Measurements from ENCODE around the gene SERPINA5. TPM values are rescaled to one million over a fixed set of nuclear protein-coding genes. Genes with fewer than 3 reads are reported as not detected.
"Not testable (repeated sequence)": the region's sequence is repeated elsewhere in the genome, so short reads cannot be mapped to it uniquely, and the experiment has no call there.

SERPINA5 gene
- total RNA-seq, 1 experiment from 2014 or later, result not detected

GRCh38 chr14:94632305-94632590 is 51.0 kb downstream of the SERPINA5 start:
- no peaks in the 10 kb centered on the region; the same call in 1 of the 2 replicates for H3K27me3 ChIP-seq (ENCODE audit: low read length)
- H3K4me1 ChIP-seq (ENCODE audit: low read length), result no peaks in the 10 kb centered on the region
- no peak overlapping the region for H3K9ac ChIP-seq (ENCODE audit: low read length)
- H3K4me3 ChIP-seq (ENCODE audit: low read length), result no peak overlapping the region
- no peaks in the 10 kb centered on the region for H3K79me2 ChIP-seq (ENCODE audit: low read length)
- no peaks in the 10 kb centered on the region for H4K20me1 ChIP-seq (ENCODE audit: insufficient read depth, low read depth, low read length)
- H3K9me2 ChIP-seq (replicated peaks; ENCODE audit: insufficient read depth, low read length), result no peaks in the 10 kb centered on the region
- H2AFZ ChIP-seq (ENCODE audit: low read length), result no peak overlapping the region
- H3K27ac ChIP-seq (ENCODE audit: low read length), result no peak overlapping the region
- no peak overlapping the region for H3K4me2 ChIP-seq (ENCODE audit: low read depth, low read length, poor library complexity, severe bottlenecking)
- H3K9me3 ChIP-seq (ENCODE audit: low read length), result no peaks in the 10 kb centered on the region
- no peak for DNase-seq
- H3K36me3 ChIP-seq (ENCODE audit: insufficient read depth, low read length), result no peaks in the 10 kb centered on the region

DNA sequence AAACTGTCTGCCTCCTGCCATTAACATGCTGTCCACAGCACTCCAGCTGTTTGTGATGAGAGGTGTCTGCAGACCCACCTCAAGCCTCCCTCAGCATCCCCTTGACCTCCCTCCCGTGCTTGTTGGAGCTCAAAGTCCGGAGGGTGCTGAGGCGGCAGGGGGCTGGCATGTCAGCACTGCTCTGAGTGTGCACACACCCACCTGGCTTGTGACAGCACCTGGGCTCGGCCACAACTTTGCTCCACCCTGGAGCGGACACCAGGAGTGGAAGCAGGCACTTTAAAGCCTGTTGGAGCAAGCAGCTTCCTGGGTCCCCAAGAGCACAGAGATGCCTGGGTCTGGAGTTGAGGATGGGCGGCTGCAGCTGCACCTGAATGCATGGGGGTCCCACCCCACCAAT is 51.9 kb downstream of the SERPINA5 start:
- H2AFZ ChIP-seq (ENCODE audit: low read length), result no peak overlapping the region
- H3K4me1 ChIP-seq (ENCODE audit: low read length), result no peaks in the 10 kb centered on the region
- H3K4me3 ChIP-seq (ENCODE audit: low read length), result no peak overlapping the region
- no peaks in the 10 kb centered on the region for H4K20me1 ChIP-seq (ENCODE audit: insufficient read depth, low read depth, low read length)
- no peak overlapping the region for H3K4me2 ChIP-seq (ENCODE audit: low read depth, low read length, poor library complexity, severe bottlenecking)
- no peaks in the 10 kb centered on the region for H3K36me3 ChIP-seq (ENCODE audit: insufficient read depth, low read length)
- no peaks in the 10 kb centered on the region; the same call in 1 of the 2 replicates for H3K27me3 ChIP-seq (ENCODE audit: low read length)
- H3K9ac ChIP-seq (ENCODE audit: low read length), result no peak overlapping the region
- no peak overlapping the region for H3K27ac ChIP-seq (ENCODE audit: low read length)
- H3K9me3 ChIP-seq (ENCODE audit: low read length), result no peaks in the 10 kb centered on the region
- DNase-seq, result no peak
- H3K79me2 ChIP-seq (ENCODE audit: low read length), result no peaks in the 10 kb centered on the region
- H3K9me2 ChIP-seq (replicated peaks; ENCODE audit: insufficient read depth, low read length), result no peaks in the 10 kb centered on the region

GRCh38 chr14:94635154-94635553 is 53.9 kb downstream of the SERPINA5 start:
- Histone ChIP-seq H3K27ac (ENCODE audit: low read length) (no peak overlapping the region), H3K79me2 (ENCODE audit: low read length) (no peaks in the 10 kb centered on the region), H3K4me2 (ENCODE audit: low read depth, low read length, poor library complexity, severe bottlenecking) (no peak overlapping the region), H3K4me3 (ENCODE audit: low read length) (no peak overlapping the region), H3K9me3 (ENCODE audit: low read length) (no peaks in the 10 kb centered on the region), H3K9ac (ENCODE audit: low read length) (no peak overlapping the region), H3K36me3 (ENCODE audit: insufficient read depth, low read length) (no peaks in the 10 kb centered on the region), H4K20me1 (ENCODE audit: insufficient read depth, low read depth, low read length) (no peaks in the 10 kb centered on the region), H2AFZ (ENCODE audit: low read length) (no peak overlapping the region), H3K27me3 (ENCODE audit: low read length) (no peaks in the 10 kb centered on the region; the same call in 1 of the 2 replicates), H3K4me1 (ENCODE audit: low read length) (no peaks in the 10 kb centered on the region), H3K9me2 (replicated peaks; ENCODE audit: insufficient read depth, low read length) (no peaks in the 10 kb centered on the region)
- no peak for DNase-seq

GRCh38 chr14:94636744-94637412 is 55.7 kb downstream of the SERPINA5 start:
- H2AFZ ChIP-seq (ENCODE audit: low read length), result no peak overlapping the region
- DNase-seq, result peak; percentile 58
- no peaks in the 10 kb centered on the region for H3K4me1 ChIP-seq (ENCODE audit: low read length)
- no peaks in the 10 kb centered on the region for H3K36me3 ChIP-seq (ENCODE audit: insufficient read depth, low read length)
- H3K27me3 ChIP-seq (ENCODE audit: low read length), result no peaks in the 10 kb centered on the region; the same call in 1 of the 2 replicates
- no peaks in the 10 kb centered on the region for H4K20me1 ChIP-seq (ENCODE audit: insufficient read depth, low read depth, low read length)
- no peak overlapping the region for H3K9ac ChIP-seq (ENCODE audit: low read length)
- no peak overlapping the region for H3K27ac ChIP-seq (ENCODE audit: low read length)
- no peaks in the 10 kb centered on the region for H3K9me2 ChIP-seq (replicated peaks; ENCODE audit: insufficient read depth, low read length)
- no peak overlapping the region for H3K4me2 ChIP-seq (ENCODE audit: low read depth, low read length, poor library complexity, severe bottlenecking)
- no peaks in the 10 kb centered on the region for H3K9me3 ChIP-seq (ENCODE audit: low read length)
- no peak overlapping the region for H3K4me3 ChIP-seq (ENCODE audit: low read length)
- no peaks in the 10 kb centered on the region for H3K79me2 ChIP-seq (ENCODE audit: low read length)

DNA sequence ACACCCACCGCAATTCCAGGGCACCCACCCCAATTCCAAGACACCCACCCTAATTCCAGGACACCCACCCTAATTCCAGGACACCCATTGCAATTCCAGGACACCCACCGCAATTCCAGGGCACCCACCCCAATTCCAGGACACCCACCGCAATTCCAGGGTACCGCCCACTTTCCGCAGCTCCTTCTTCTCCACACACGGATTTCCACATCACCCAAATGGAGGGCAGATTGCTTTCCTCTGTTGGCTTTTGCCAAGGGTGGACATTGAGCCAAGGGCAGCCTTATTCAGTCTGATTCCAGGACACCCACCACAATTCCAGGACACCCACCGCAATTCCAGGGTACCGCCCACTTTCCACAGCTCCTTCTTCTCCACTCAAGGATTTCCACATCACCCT is 56.6 kb downstream of the SERPINA5 start:
- H3K4me3 ChIP-seq (ENCODE audit: low read length); DNase-seq; H3K9me2 ChIP-seq (replicated peaks; ENCODE audit: insufficient read depth, low read length); H3K9me3 ChIP-seq (ENCODE audit: low read length); H3K4me1 ChIP-seq (ENCODE audit: low read length); H3K36me3 ChIP-seq (ENCODE audit: insufficient read depth, low read length); H3K4me2 ChIP-seq (ENCODE audit: low read depth, low read length, poor library complexity, severe bottlenecking); H3K27ac ChIP-seq (ENCODE audit: low read length); H3K27me3 ChIP-seq (ENCODE audit: low read length); H3K79me2 ChIP-seq (ENCODE audit: low read length); H2AFZ ChIP-seq (ENCODE audit: low read length); H4K20me1 ChIP-seq (ENCODE audit: insufficient read depth, low read depth, low read length); H3K9ac ChIP-seq (ENCODE audit: low read length): not testable (repeated sequence)

DNA sequence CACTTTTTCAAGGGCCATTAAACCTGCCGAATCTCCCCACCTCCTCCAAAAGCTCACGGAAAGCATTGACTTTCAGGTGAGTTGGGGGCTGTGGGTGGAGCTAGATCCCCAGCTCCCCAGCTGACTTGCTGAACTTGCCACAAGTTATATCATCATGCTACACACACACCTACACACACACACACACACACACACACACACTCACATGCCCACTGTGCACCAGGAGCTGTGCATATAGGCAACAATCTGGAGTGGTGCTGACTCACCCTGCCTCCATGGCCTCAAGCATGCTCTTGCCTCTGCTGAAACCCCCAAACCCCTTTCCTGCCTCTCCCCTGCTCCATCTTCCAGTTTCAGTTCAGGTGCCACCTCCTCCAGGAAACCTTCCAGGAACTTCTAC is 57.1 kb downstream of the SERPINA5 start:
- Histone ChIP-seq H3K4me1 (ENCODE audit: low read length) (no peaks in the 10 kb centered on the region), H4K20me1 (ENCODE audit: insufficient read depth, low read depth, low read length) (no peaks in the 10 kb centered on the region), H3K4me3 (ENCODE audit: low read length) (no peak overlapping the region), H3K79me2 (ENCODE audit: low read length) (no peaks in the 10 kb centered on the region), H3K9me3 (ENCODE audit: low read length) (no peaks in the 10 kb centered on the region), H3K36me3 (ENCODE audit: insufficient read depth, low read length) (no peaks in the 10 kb centered on the region), H3K9me2 (replicated peaks; ENCODE audit: insufficient read depth, low read length) (no peaks in the 10 kb centered on the region), H3K27me3 (ENCODE audit: low read length) (no peaks in the 10 kb centered on the region; the same call in 1 of the 2 replicates), H2AFZ (ENCODE audit: low read length) (no peak overlapping the region), H3K4me2 (ENCODE audit: low read depth, low read length, poor library complexity, severe bottlenecking) (no peak overlapping the region), H3K27ac (ENCODE audit: low read length) (no peak overlapping the region), H3K9ac (ENCODE audit: low read length) (no peak overlapping the region)
- DNase-seq, result no peak

GRCh38 chr14:94638961-94639817 is 58.0 kb downstream of the SERPINA5 start:
- no peak overlapping the region for H3K27ac ChIP-seq (ENCODE audit: low read length)
- no peaks in the 10 kb centered on the region for H3K79me2 ChIP-seq (ENCODE audit: low read length)
- H4K20me1 ChIP-seq (ENCODE audit: insufficient read depth, low read depth, low read length), result no peaks in the 10 kb centered on the region
- no peak overlapping the region for H3K4me3 ChIP-seq (ENCODE audit: low read length)
- no peak for DNase-seq
- H3K27me3 ChIP-seq (ENCODE audit: low read length), result no peaks in the 10 kb centered on the region
- no peaks in the 10 kb centered on the region for H3K36me3 ChIP-seq (ENCODE audit: insufficient read depth, low read length)
- H3K9me3 ChIP-seq (ENCODE audit: low read length), result no peaks in the 10 kb centered on the region
- no peaks in the 10 kb centered on the region for H3K4me1 ChIP-seq (ENCODE audit: low read length)
- no peak overlapping the region for H3K9ac ChIP-seq (ENCODE audit: low read length)
- no peaks in the 10 kb centered on the region for H3K9me2 ChIP-seq (replicated peaks; ENCODE audit: insufficient read depth, low read length)
- no peak overlapping the region for H3K4me2 ChIP-seq (ENCODE audit: low read depth, low read length, poor library complexity, severe bottlenecking)
- no peak overlapping the region for H2AFZ ChIP-seq (ENCODE audit: low read length)

GRCh38 chr14:94640721-94641631 is 59.8 kb downstream of the SERPINA5 start:
- H3K4me2 ChIP-seq (ENCODE audit: low read depth, low read length, poor library complexity, severe bottlenecking), result no peak overlapping the region
- no peaks in the 10 kb centered on the region for H3K79me2 ChIP-seq (ENCODE audit: low read length)
- H3K4me3 ChIP-seq (ENCODE audit: low read length), result no peak overlapping the region
- no peaks in the 10 kb centered on the region for H3K27me3 ChIP-seq (ENCODE audit: low read length)
- no peaks in the 10 kb centered on the region for H4K20me1 ChIP-seq (ENCODE audit: insufficient read depth, low read depth, low read length)
- no peaks in the 10 kb centered on the region for H3K9me3 ChIP-seq (ENCODE audit: low read length)
- no peak for DNase-seq
- no peaks in the 10 kb centered on the region for H3K9me2 ChIP-seq (replicated peaks; ENCODE audit: insufficient read depth, low read length)
- H3K9ac ChIP-seq (ENCODE audit: low read length), result no peak overlapping the region
- H3K36me3 ChIP-seq (ENCODE audit: insufficient read depth, low read length), result no peaks in the 10 kb centered on the region
- H3K4me1 ChIP-seq (ENCODE audit: low read length), result no peaks in the 10 kb centered on the region
- H3K27ac ChIP-seq (ENCODE audit: low read length), result no peak overlapping the region
- no peak overlapping the region for H2AFZ ChIP-seq (ENCODE audit: low read length)

Measured in Karpas-422 (cell line).